ENCODE measurements around the gene PCDHA13.
"Not testable (repeated sequence)": the region's sequence is repeated elsewhere in the genome, so short reads cannot be mapped to it uniquely, and the experiment has no call there.

PCDHA13 gene

GRCh38 chr5:140870221-140871201 is 11.4 kb upstream of the PCDHA13 start:
- no peak for DNase-seq (ENCODE audit: low read depth in 2 of 2)

GRCh38 chr5:140875085-140876065 is 6.5 kb upstream of the PCDHA13 start, which contains the start of gene PCDHA12:
TSS of gene PCDHA12 (plus strand) at chr5:140875308. CDS start at chr5:140875473, 165 bp downstream.
- DNase-seq (ENCODE audit: low read depth in 2 of 2) = no peak

- not testable (repeated sequence) for DNase-seq (ENCODE audit: low read depth in 2 of 2)
These were observed 5.2 kb upstream of the PCDHA13 start for GRCh38 chr5:140876541-140877261.

- DNase-seq (ENCODE audit: low read depth in 2 of 2) = no peak
These were observed 4.7 kb upstream of the PCDHA13 start for GRCh38 chr5:140877262-140877581.

GRCh38 chr5:140882591-140882899 is 621 bp downstream of the PCDHA13 start:
- no peak for DNase-seq (ENCODE audit: low read depth in 2 of 2)

GRCh38 chr5:140883373-140883772 is 1.4 kb downstream of the PCDHA13 start:
- DNase-seq (ENCODE audit: low read depth in 2 of 2) = no peak

GRCh38 chr5:140883927-140884697 is 2.2 kb downstream of the PCDHA13 start:
- DNase-seq (ENCODE audit: low read depth in 2 of 2) = no peak

- no peak for DNase-seq (ENCODE audit: low read depth in 2 of 2)
These were observed 34.4 kb downstream of the PCDHA13 start for GRCh38 chr5:140916325-140916724.

GRCh38 chr5:140923601-140924000 is 41.7 kb downstream of the PCDHA13 start:
- no peak for DNase-seq (ENCODE audit: low read depth in 2 of 2)

GRCh38 chr5:140925806-140926442 is 44.0 kb downstream of the PCDHA13 start, which contains the start of gene PCDHAC1:
TSS of gene PCDHAC1 (plus strand) at chr5:140926299. CDS start at chr5:140926893, 594 bp downstream.
- DNase-seq (ENCODE audit: low read depth in 2 of 2) = no peak

GRCh38 chr5:140926443-140927227 is 44.7 kb downstream of the PCDHA13 start:
- DNase-seq (ENCODE audit: low read depth in 2 of 2) = peak; percentile 2 to 27

- DNase-seq (ENCODE audit: low read depth in 2 of 2) = no peak
These were observed 45.3 kb downstream of the PCDHA13 start for GRCh38 chr5:140927228-140927573.

Measured in stimulated activated CD4-positive, alpha-beta T cell treated with anti-CD3 and anti-CD28 coated beads, Interleukin-12 subunit alpha, Interleukin-12 subunit beta, amount 100 ng/mL, for 24 hours (primary cell).